H1 (cell line): ENCODE data around the gene PIGZ. TPM values are rescaled to one million over a fixed set of nuclear protein-coding genes. Genes with fewer than 3 reads are reported as not detected.

Experiments
- CTCF ChIA-PET: fragments of 300-600 bp; sonication (Branson Sonifier 250); formaldehyde crosslinking; loops from one replicate; lab custom pipeline; 2021; ENCODE audit not compliant: partially characterized antibody; lab: Charles Lee
- POLR2A ChIA-PET: fragments of 300-600 bp; sonication (Branson Sonifier 250); formaldehyde crosslinking; loops from one replicate; lab custom pipeline; 2021; ENCODE audit warnings: inconsistent platforms; ENCODE audit not compliant: partially characterized antibody; lab: Charles Lee
- DNase-seq, 2 experiments: peaks; one replicate each; pipeline versions ENCODE4 v3.0.0 to v3.0.0-alpha.2; 2010 to 2022; ENCODE audit warnings: low spot score in 2 of 2, low read depth in 1 of 2, mixed read lengths in 1 of 2
- FAIRE-seq: peaks from 2 replicates; lab custom pipeline; 2011; peaks lifted over from hg19 to GRCh38; lab: Jason Lieb, UNC
- H2AFZ ChIP-seq: 2 replicates; pipeline ENCODE4 v1.8.1; 2012; ENCODE audit warnings: low read length, inconsistent platforms
- H2AK5ac ChIP-seq: 2 replicates; pipeline ENCODE4 v1.6.1; 2013; ENCODE audit warnings: low read depth, low read length
- H2BK120ac ChIP-seq: replicated peaks from 2 replicates; pipeline ENCODE3; 2013; ENCODE audit warnings: low read depth, low read length, inconsistent platforms
- H2BK12ac ChIP-seq: 2 replicates; pipeline ENCODE4 v1.6.1; 2013; ENCODE audit warnings: low read depth, low read length
- H2BK15ac ChIP-seq: 2 replicates; pipeline ENCODE4 v1.6.1; 2013; ENCODE audit warnings: low read length
- H2BK20ac ChIP-seq: 2 replicates; pipeline ENCODE4 v1.6.1; 2013; ENCODE audit warnings: low read length
- H2BK5ac ChIP-seq: 2 replicates; pipeline ENCODE4 v1.6.1; 2013; ENCODE audit warnings: low read depth, low read length
- H3K14ac ChIP-seq: 2 replicates; pipeline ENCODE4 v1.6.1; 2013; ENCODE audit warnings: inconsistent platforms; ENCODE audit not compliant: insufficient read length
- H3K18ac ChIP-seq: 2 replicates; pipeline ENCODE4 v1.6.1; 2013; ENCODE audit warnings: low read length; ENCODE audit errors: extremely low read depth
- H3K23ac ChIP-seq: 2 replicates; pipeline ENCODE4 v1.6.1; 2013; ENCODE audit warnings: inconsistent platforms; ENCODE audit not compliant: insufficient read length
- H3K23me2 ChIP-seq: 2 replicates; pipeline ENCODE4 v1.6.1; 2013; ENCODE audit warnings: low read depth, low read length
- H3K27ac ChIP-seq: 2 replicates; pipeline ENCODE4 v1.6.1; 2011; ENCODE audit warnings: low read depth, low read length, inconsistent platforms
- H3K27me3 ChIP-seq, 4 experiments: replicated peaks in 1 of 4; 1 replicate in 1 of 4; 2 replicates in 3 of 4; pipeline versions ENCODE4 v1.6.1 to v1.8.1; 2011 to 2013; ENCODE audit warnings: low read length in 3 of 4, mild to moderate bottlenecking in 3 of 4, inconsistent platforms in 2 of 4, mixed read lengths in 2 of 4, moderate library complexity in 1 of 4; ENCODE audit not compliant: control insufficient read depth in 3 of 4, insufficient read depth in 3 of 4; ENCODE audit errors: extremely low read depth in 1 of 4
- H3K36me3 ChIP-seq, 4 experiments: 2 replicates each; pipeline versions ENCODE4 v1.6.1 to v1.8.1; 2011 to 2013; ENCODE audit warnings: mild to moderate bottlenecking in 4 of 4, low read length in 3 of 4, moderate library complexity in 2 of 4, control low read depth in 1 of 4, inconsistent platforms in 1 of 4; ENCODE audit not compliant: insufficient read depth in 4 of 4, control insufficient read depth in 2 of 4
- H3K4ac ChIP-seq: replicated peaks from 2 replicates; pipeline ENCODE3; 2013; ENCODE audit warnings: low read length, low read depth, mixed read lengths, inconsistent platforms; ENCODE audit not compliant: insufficient read length
- H3K4me1 ChIP-seq, 4 experiments: replicated peaks in 1 of 4; 1 replicate in 1 of 4; 2 replicates in 3 of 4; pipeline versions ENCODE4 v1.6.1 to v1.8.1; 2011 to 2013; ENCODE audit warnings: low read length in 3 of 4, inconsistent platforms in 2 of 4, mixed read lengths in 1 of 4; ENCODE audit not compliant: insufficient read depth in 4 of 4, control insufficient read depth in 3 of 4
- H3K4me2 ChIP-seq, 2 experiments: 2 replicates each; pipeline versions ENCODE4 v1.6.1 to v1.8.1; 2011 to 2013; ENCODE audit warnings: low read depth in 2 of 2, low read length in 2 of 2, control low read depth in 1 of 2, inconsistent platforms in 1 of 2, mild to moderate bottlenecking in 1 of 2; ENCODE audit not compliant: insufficient read depth in 1 of 2
- H3K4me3 ChIP-seq, 4 experiments: fragments of 200-600, 300-600 bp in 1 of 4; sonication (generic), shearing (Covaris generic), sonication (Bioruptor Twin) in 1 of 4; 2 replicates each; pipeline versions ENCODE4 v1.5.1 to v1.8.1; 2011 to 2016; ENCODE audit warnings: low read length in 4 of 4, low read depth in 3 of 4, control low read depth in 2 of 4, inconsistent platforms in 2 of 4, mild to moderate bottlenecking in 2 of 4, mixed read lengths in 1 of 4, moderate library complexity in 1 of 4; ENCODE audit not compliant: insufficient read depth in 2 of 4; ENCODE audit errors: extremely low read depth in 1 of 4
- H3K56ac ChIP-seq: replicated peaks from 2 replicates; pipeline ENCODE3; 2013; ENCODE audit warnings: low read depth, mild to moderate bottlenecking, mixed read lengths, low read length, inconsistent platforms; ENCODE audit not compliant: insufficient read length
- H3K79me1 ChIP-seq: 2 replicates; pipeline ENCODE4 v1.6.1; 2013; ENCODE audit warnings: low read depth, low read length, control low read depth
- H3K79me2 ChIP-seq, 2 experiments: 2 replicates each; pipeline versions ENCODE4 v1.6.1 to v1.8.1; 2012 to 2013; ENCODE audit warnings: low read length in 2 of 2, mild to moderate bottlenecking in 2 of 2, inconsistent platforms in 1 of 2; ENCODE audit not compliant: insufficient read depth in 2 of 2, control insufficient read depth in 1 of 2
- H3K9ac ChIP-seq, 4 experiments: replicated peaks in 1 of 4; 1 replicate in 1 of 4; 2 replicates in 3 of 4; pipeline versions ENCODE4 v1.6.1 to v1.8.1; 2011 to 2013; ENCODE audit warnings: low read depth in 3 of 4, low read length in 3 of 4, control low read depth in 2 of 4, mild to moderate bottlenecking in 2 of 4, moderate library complexity in 2 of 4, inconsistent platforms in 1 of 4; ENCODE audit errors: extremely low read depth in 1 of 4
- H3K9me3 ChIP-seq, 2 experiments: 2 replicates each; pipeline versions ENCODE4 v1.6.1 to v1.8.1; 2012 to 2013; ENCODE audit warnings: mild to moderate bottlenecking in 2 of 2, moderate library complexity in 2 of 2, control low read depth in 1 of 2, inconsistent platforms in 1 of 2, low read depth in 1 of 2, low read length in 1 of 2, mixed read lengths in 1 of 2; ENCODE audit not compliant: insufficient read depth in 2 of 2
- H4K20me1 ChIP-seq, 2 experiments: replicated peaks in 1 of 2; 2 replicates each; pipeline versions ENCODE3 to v1.8.1; 2011 to 2013; ENCODE audit warnings: inconsistent platforms in 2 of 2, low read length in 2 of 2, mild to moderate bottlenecking in 1 of 2; ENCODE audit not compliant: insufficient read depth in 2 of 2, control insufficient read depth in 1 of 2
- H4K5ac ChIP-seq: 2 replicates; pipeline ENCODE4 v1.6.1; 2013; ENCODE audit warnings: low read length, low read depth, mixed read lengths, inconsistent platforms; ENCODE audit not compliant: insufficient read length
- H4K8ac ChIP-seq: 2 replicates; pipeline ENCODE4 v1.8.0; 2013; ENCODE audit warnings: mild to moderate bottlenecking, moderate library complexity, low read length, inconsistent platforms; ENCODE audit not compliant: insufficient read depth; ENCODE audit errors: extremely low read depth
- H4K91ac ChIP-seq: replicated peaks from 2 replicates; pipeline ENCODE3; 2013; ENCODE audit warnings: low read length, mixed read lengths, inconsistent platforms; ENCODE audit not compliant: insufficient read length
- CBX5 ChIP-seq: fragments of 300-800, 300-1000 bp; sonication (generic); IDR thresholded peaks from 2 replicates; pipeline ENCODE4 v1.7.1; 2016; ENCODE audit warnings: antibody characterized with exemption, low read length, low read depth
- CREB1 ChIP-seq: IDR thresholded peaks from 2 replicates; pipeline ENCODE4 v1.6.1; 2012; ENCODE audit warnings: inconsistent platforms
- EZH2 ChIP-seq: fragments of 200-600 bp; sonication (generic); IDR thresholded peaks from 2 replicates; pipeline ENCODE4 v1.7.1; 2012; ENCODE audit warnings: low read depth, mild to moderate bottlenecking, moderate library complexity, low read length, inconsistent platforms; ENCODE audit not compliant: severe bottlenecking
- MAFK ChIP-seq: IDR thresholded peaks from 2 replicates; pipeline ENCODE4 v1.6.1; 2012; ENCODE audit warnings: low read depth, mild to moderate bottlenecking, improper control_type of control experiment, low read length
- POLR2A ChIP-seq, 2 experiments: IDR thresholded peaks; 1 replicate in 1 of 2; 2 replicates in 1 of 2; pipeline ENCODE4 v1.6.1; 2011; ENCODE audit warnings: low read depth in 2 of 2, low read length in 2 of 2, mild to moderate bottlenecking in 2 of 2; ENCODE audit errors: control extremely low read depth in 1 of 2
- RXRA ChIP-seq: IDR thresholded peaks from 2 replicates; pipeline ENCODE4 v1.6.1; 2011; ENCODE audit warnings: low read depth, mild to moderate bottlenecking, low read length, moderate library complexity; ENCODE audit not compliant: insufficient read depth
- SIN3A ChIP-seq, 2 experiments: IDR thresholded peaks in 1 of 2; conservative IDR thresholded peaks in 1 of 2; 2 replicates each; pipeline ENCODE4 v1.6.1; 2011 to 2012; ENCODE audit warnings: low read length in 2 of 2, improper control_type of control experiment in 1 of 2, low read depth in 1 of 2, mild to moderate bottlenecking in 1 of 2
- TBP ChIP-seq: IDR thresholded peaks from 2 replicates; pipeline ENCODE4 v1.6.1; 2011; ENCODE audit warnings: low read depth, low read length, improper control_type of control experiment
- WGBS, 2 experiments: shearing (Covaris generic) in 1 of 2; methylation state at CpG; one replicate each; pipeline versions ENCODE4 v1.1.6 to v1.1.7; 2013 to 2015; ENCODE audit warnings: low lambda C conversion rate in 2 of 2, mixed read lengths in 2 of 2, inconsistent platforms in 1 of 2, low coverage in 1 of 2, missing lambda C conversion rate in 1 of 2; ENCODE audit not compliant: insufficient replicate concordance in 2 of 2, insufficient coverage in 1 of 2, insufficient read length in 1 of 2; ENCODE audit errors: extremely low coverage in 1 of 2, missing lambda C conversion rate in 1 of 2; 5-methylcytosine and 5-hydroxymethylcytosine counted together
- polyA plus RNA-seq, 7 experiments: library from polyadenylated mRNA; depleted of rRNA in 3 of 7; stranded (reverse) in 5 of 7; unstranded in 2 of 7; fragments of >200 nt in 5 of 7; fragments of 200-250 nt in 2 of 7; gene quantifications; 1 replicate in 5 of 7; 2 replicates in 1 of 7; 4 replicates in 1 of 7; pipeline versions ENCODE4 v1.2.1 to v1.2.3, GENCODE V29; 2011 to 2013; ENCODE audit warnings: missing spikeins in 2 of 7, mixed read lengths in 2 of 7
- total RNA-seq: library from RNA; stranded (reverse); fragmentation: NEBNext Ultra II Directional; extraction: Animal tissue kit (Norgen Biotek cat#: 25700); gene quantifications from 2 replicates; pipeline ENCODE4 v1.2.1, GENCODE V29; 2021

The PIGZ gene
- total and polyA plus RNA-seq, 2 of the 8 experiments (the other 6 are each of a cell fraction or from before 2014, with no cell fraction given), result 0.32 TPM; not detected in 1

GRCh38 chr3:196976941-196977340 is 8.3 kb upstream of the PIGZ start:
- Histone ChIP-seq H3K36me3 (no peaks in the 10 kb centered on the region), H3K4ac (no peak overlapping the region), H4K91ac (no peak overlapping the region), H2BK12ac (no peak overlapping the region), H3K23me2 (no peaks in the 10 kb centered on the region), H3K27me3 (no peaks in the 10 kb centered on the region), H2BK15ac (no peak overlapping the region), H3K27ac (no peak overlapping the region), H2AFZ (no peak overlapping the region), H4K8ac (no peak overlapping the region; the same call in 1 of the 2 replicates), H3K4me3 (no peak overlapping the region), H3K4me1 (no peaks in the 10 kb centered on the region; a peak in 1 of 7 replicates), H3K56ac (no peak overlapping the region)
- TF ChIP-seq SIN3A (conservative IDR thresholded peaks at IDR 0.05 in 1 of 2, IDR thresholded peaks at IDR 0.05 in 1 of 2; ENCODE audit: low read depth in 1 of 2, low read length in 2 of 2), result no peak
- TF ChIP-seq TBP, result no peak
- no peak for TF ChIP-seq MAFK
- TF ChIP-seq EZH2, result no peak
- no peak for TF ChIP-seq CBX5
- no peak for TF ChIP-seq POLR2A (IDR thresholded peaks at IDR 0.05; ENCODE audit: control extremely low read depth in 1 of 2, low read depth in 2 of 2, low read length in 2 of 2)
- no peak for TF ChIP-seq RXRA
- TF ChIP-seq CREB1, result no peak
- TF ChIP-seq, all 59 proteins: peak for 0
- H3K18ac ChIP-seq, result no peak overlapping the region
- WGBS, 2 experiments, result 87% methylated on average over 11 of the region's 11 CpGs; no CpG with 5 or more reads in 1 of the 2 experiments
- ChIA-PET POLR2A (no interaction called here), CTCF (interaction anchor here (0.6 to 1.2 kb wide), 4 partner anchors 13 to 137 kb away, joined by 3 read pairs; no protein-coding TSS in a partner anchor)
- no peak overlapping the region; a peak in 1 of 7 replicates for H3K9ac ChIP-seq
- no peak for DNase-seq
- H2BK120ac ChIP-seq, result no peak overlapping the region
- no peak overlapping the region for H2BK20ac ChIP-seq
- FAIRE-seq, result no peak
- no peaks in the 10 kb centered on the region for H3K79me2 ChIP-seq
- H3K9me3 ChIP-seq, result no peaks in the 10 kb centered on the region
- H2AK5ac ChIP-seq, result no peak overlapping the region
- no peak overlapping the region for H3K4me2 ChIP-seq
- H2BK5ac ChIP-seq, result no peak overlapping the region
- H3K23ac ChIP-seq, result no peak overlapping the region
- no peaks in the 10 kb centered on the region for H4K20me1 ChIP-seq
- no peak overlapping the region for H4K5ac ChIP-seq
- no peaks in the 10 kb centered on the region for H3K79me1 ChIP-seq
- H3K14ac ChIP-seq, result no peak overlapping the region
